NCI-H460 (cell line): Measurements from ENCODE around the gene EBI3. TPM values are rescaled to one million over a fixed set of nuclear protein-coding genes. Genes with fewer than 3 reads are reported as not detected.
"Not testable (repeated sequence)": the region's sequence is repeated elsewhere in the genome, so short reads cannot be mapped to it uniquely, and the experiment has no call there.

Experiments
- DNase-seq: peaks from one replicate; pipeline ENCODE4 v3.0.0-alpha.2; 2016; ENCODE audit warnings: low read depth; ENCODE audit errors: extremely low read depth
- polyA plus RNA-seq: library from polyadenylated mRNA; depleted of rRNA; stranded (reverse); fragments of >200 nt; gene quantifications from 2 replicates; pipeline ENCODE4 v1.2.3, GENCODE V29; 2014; cell fraction: nucleus; rRNA removed
- total RNA-seq: library from RNA; depleted of rRNA; stranded (reverse); fragments of >200 nt; shearing (Covaris generic); gene quantifications from 2 replicates; pipeline ENCODE4 v1.2.3, GENCODE V29; 2014; rRNA removed

EBI3 gene
- total RNA-seq: 0.30 TPM in 1 of 2 replicates, not detected in the other
- not detected in 2 replicates for polyA plus RNA-seq

DNA sequence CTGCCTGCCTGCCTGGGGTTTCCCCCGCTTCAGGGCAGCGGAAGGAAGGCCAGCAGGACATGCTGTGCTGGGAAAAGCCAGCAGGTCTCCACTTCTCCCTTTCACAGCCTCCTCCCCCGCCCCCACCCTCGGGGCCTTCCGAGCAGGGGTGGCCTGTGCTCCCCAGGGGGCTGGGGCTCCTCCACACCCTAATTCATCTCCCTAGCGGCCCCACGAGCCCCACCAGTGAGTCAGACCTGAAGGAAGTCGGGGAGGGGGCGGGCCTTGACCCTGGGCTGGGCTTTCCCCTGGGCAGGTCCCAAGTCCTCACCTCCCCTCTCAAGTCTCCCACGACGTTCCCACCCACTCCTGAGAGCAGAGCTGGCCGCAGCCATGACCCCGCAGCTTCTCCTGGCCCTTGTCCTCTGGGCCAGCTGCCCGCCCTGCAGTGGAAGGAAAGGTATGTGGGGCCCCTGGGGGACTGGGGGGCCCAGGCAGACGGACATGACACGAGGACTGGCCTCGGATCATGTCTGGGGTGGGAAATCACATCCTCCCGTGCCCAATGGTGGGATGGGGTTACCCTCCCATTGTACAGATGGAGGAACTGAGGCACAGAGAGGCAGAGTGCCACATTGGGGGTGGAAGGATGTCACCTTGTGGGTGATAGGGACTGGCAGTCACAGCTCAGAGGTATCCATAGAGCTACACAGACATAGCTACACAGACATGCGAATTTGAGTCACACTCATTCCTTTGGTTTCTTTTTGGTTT is at the start of gene EBI3:
Gene EBI3, plus strand, starts transcription at position 345 of the 753 bp plus-strand sequence. Its CDS starts 28 bp downstream, at position 373.
- DNase-seq: no peak

DNA sequence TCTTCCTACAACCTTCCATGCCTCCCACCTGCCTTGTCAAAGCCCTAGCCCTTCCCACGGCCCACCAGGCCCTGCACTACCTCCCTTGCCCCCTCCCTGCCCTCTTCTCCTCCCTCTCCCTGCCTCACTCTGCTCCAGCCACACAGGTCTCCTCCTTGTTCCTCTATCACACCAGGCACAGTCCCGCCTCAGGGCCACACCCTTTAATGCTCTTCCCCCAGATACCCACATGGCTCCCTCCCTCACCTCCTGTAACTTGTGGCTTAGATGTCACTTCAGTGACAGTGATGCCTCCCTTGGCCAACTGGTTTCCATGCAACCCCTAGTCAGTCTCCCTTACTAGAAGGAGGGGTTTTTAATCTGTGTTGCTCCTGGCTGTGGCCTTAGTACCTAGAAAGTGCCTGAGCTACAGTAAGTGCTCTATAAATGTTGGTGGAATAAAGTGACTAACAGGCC is 48.2 kb upstream of the EBI3 start:
- DNase-seq: no peak

DNA sequence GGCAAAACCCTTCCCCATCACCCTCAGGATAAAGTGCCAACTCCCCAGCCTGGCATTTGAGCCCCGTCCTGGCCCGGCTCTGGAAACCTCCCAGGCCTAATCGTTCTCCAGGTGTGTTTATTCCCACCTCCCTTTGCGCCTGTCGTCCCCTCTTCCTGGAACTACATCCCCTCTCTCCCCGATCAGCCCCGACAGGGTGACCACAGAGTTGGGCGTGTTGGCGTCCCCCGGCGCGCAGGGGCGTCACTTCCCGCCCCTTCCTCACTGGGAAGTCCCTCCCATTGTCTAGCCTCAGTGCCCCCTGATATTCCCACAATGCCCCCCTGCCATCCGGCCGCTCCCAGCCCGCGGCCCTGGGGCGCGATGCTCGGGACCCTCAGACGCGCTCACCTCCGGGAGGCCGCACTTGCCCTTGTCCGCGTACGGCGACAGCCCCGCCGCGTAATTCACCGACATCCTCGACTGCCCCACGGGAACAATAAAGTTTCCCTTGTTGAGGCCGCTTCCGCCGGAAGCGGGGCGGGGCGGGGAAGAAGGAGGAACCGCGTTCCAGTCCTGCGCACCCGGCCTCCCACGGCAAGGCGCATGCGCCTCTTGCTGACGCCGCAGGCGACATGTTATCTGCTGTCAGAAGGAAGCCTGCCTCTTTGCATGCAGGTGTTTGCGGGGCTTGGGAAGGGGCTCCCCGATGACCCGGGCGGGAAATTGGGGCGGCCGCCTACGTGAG is 47.1 kb upstream of the EBI3 start, which contains the start of the genes ANKRD24 and SIRT6:
Gene ANKRD24, plus strand, starts transcription at position 606 of the 727 bp plus-strand sequence. CDS start 3,737 bp downstream, outside the sequence.
Gene SIRT6, minus strand, starts transcription at position 480 of the 727 bp plus-strand sequence. Its CDS starts 24 bp downstream, at position 456.
- DNase-seq: peak; percentile 86

DNA sequence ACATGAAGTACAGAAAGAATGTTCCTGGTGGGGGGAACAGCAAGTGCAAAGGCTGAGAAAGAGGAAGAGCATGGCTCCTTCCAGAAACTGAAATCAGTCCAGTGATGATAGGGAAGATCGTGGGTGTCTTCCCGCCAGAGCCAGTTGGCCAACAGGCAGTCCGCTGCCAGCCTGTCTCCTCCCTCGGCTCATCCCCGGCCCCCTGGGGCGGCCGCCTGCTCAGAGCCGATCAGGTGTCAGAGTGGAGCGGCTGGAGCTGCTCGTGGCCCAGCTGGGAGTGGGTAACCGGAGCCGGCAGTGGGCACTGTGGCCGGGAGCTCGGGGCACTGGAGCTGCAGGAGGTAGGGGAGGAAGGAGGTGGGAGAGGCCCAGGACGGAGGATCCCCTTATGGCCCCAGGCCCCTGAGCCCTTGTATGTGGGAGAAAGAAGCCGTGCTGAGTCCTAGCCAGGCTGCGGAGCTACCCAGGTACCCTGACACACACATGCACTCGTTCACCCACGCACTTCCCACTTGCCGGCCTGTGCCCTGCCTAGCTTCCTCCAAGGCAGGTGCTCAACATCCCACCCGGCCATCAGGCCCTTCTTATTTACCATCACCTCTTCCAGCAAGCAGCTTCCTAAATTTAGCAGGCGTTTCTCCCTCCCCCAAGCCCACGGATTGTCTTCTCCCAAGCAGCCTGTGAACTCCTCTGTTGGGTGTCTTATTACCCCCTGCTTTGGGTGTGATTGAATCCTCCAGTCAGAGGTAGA is 45.2 kb upstream of the EBI3 start:
- no peak for DNase-seq

DNA sequence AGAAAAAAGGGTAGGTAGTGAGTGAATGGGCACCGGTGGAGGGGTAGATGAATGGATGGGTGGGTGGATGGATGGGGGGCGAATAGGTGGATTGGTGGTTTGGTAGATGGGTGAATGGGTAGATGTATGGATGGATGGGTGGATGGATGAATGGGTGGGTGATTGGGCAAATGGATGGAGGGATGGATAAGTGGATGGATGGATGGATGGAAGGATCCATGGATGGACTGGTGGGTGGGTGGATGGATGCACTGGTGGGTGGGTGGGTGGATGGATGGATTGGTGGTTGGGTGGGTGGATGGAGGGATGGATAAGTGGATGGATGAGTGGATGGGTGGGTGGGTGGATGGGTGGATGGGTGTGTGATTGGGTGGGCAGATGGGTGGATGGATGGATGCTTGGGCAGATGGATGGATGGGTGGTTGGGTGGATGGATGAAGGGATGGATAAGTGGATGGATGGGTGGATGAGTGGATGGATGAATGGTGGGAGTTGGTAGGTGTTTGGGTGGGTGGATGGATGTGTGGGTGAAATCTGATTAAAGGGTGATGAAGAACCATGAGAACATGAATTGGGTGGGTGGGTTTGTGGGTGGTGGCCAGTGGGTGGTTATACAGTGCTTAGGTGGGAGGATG is 44.5 kb upstream of the EBI3 start:
- no peak for DNase-seq

DNA sequence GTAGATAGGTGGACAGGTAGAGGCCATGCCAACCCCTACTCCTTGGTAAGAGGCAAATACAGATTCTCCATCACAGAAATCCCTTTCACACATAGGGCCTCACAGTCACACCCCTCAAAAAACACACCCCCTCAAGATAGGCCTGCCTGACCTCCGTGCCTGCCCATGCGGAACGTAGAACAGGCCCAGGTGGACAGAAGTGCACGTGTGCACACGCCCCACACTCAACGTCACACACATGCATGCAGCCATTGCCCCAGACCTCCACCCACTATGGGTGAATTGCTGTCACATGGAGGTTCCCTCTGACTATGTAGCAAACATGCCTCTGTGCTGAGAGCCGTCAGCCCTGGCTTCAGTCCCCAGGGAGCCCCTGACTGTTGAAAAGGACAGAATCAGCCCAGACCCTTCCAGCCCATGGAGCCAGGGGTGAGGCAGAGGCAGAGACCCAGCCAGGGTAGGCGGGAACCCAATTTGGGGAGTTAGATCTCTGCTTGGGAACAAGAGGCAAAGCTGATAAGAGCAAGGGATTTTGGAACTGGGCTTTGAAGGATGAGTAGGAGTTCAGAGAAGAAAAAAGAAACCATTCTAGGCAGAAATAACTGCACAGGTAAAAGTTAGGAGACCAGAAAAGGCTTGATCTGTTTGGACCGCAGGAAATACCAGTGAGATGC is 43.8 kb upstream of the EBI3 start:
- DNase-seq: no peak

DNA sequence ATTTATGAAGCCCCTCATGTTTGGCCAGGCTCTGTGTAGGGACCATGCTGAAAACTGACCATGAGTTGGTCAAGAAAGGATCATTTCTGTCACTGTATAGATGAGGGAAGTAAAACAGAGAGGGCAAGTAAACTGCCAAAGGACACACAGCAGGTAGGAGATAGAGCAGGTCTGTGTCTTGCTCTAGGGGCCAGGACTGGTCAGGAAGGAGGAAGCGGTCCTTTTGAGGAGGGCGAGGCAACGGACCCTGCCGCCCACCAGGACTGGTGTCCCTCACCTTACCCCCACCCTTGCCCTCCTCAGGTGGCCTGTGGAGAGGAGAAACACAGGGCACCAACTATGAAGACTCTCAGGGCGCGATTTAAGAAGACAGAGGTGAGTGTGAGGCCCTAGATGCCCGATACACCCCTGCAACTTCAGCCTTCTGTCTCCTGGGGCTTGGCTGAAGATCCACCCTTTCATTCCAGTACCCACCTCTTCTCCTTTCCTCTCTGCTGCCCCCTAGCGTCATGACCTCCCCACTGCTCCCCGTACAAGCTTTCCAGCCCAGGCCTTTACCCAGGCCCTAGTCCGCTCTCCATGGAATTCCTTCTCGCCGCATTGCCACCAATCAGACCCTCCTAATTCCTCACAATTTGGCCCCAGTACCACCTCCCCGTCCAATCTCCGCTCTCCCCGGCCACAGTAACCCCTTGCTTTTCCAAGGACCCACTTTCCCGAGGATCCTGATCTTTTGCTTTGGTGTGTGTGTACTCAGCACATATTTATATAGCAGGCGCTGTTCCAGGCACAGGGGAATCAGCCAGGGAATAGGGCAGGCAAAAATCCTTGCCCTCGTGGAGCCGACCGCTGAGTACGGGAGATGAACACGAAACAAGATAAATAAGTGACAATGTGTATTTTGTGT is 43.0 kb upstream of the EBI3 start:
- DNase-seq: peak; percentile 69

DNA sequence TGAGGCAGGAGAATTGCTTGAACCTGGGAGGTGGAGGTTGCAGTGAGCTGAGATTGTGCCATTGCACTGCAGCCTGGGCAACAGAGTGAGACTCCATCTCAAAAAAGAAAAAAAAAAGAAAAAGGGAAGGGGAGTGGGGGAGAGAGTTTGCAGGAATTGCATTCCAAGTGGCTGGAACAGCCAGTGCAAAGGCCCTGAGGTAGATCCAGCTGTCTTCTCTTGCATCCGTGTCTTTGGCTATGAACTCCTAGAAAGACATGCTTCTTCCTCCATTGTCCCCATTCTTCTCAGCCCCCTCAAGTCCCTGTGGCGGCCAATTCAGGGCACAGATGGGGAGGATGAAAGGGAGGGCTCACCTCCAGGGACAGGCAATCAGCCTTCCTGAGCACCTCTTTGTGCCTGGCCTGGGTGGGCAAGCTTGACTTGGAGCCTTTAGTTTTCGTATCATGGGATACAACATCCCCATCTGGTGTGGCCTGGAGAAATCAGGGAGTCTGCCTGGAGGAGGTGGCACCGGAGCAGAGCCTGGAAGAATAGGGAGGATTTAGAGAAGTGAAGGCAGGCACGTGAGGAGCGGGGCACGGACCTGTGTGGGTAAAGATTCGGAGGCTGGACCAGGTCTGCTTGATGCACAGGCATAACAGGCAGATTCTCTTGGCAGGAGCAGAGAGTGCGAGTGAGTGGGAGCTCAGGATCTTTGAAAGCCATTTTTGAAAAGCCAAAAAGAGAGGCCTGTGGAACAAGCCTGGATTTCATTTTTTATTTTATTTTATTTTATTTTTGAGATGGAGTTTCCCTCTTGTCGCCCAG is 41.8 kb upstream of the EBI3 start:
- no peak for DNase-seq

DNA sequence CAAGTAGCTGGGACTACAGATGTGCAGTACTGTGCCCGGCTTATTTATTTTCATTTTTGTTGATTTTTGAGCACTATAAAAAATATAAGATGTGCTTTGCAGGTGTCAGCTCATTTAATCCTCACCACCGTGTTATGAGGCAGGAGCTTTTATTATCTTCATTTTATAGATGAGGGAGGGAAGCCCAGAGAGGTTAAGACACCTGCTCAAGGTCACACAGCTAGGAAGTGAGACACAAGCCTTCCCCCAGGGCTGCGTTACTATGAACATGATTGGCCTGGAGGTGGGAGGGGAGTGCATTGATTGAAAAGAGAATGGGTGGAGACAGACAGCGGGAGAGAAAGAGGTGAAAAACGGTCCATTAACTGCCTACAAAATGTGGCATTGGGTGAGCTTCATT is 39.7 kb upstream of the EBI3 start:
- DNase-seq: no peak

DNA sequence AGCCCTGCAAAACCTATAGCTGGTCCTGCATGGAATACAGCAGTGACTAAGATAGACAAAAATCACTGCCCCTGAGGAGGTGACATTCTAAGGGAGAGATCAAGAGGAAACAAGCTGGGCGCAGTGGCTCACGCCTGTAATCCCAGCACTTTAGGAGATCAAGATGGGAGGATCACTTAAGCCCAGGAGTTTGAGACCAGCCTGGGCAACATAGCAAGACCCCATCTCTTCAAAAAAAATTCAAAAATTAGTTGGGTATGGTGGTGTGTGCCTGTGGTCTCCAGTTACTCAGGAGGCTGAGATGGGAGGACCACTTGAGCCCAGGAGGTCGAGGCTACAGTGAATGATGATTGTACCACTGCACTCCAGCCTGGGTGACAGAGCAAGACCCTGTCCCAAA is 36.8 kb upstream of the EBI3 start:
- not testable (repeated sequence) for DNase-seq

DNA sequence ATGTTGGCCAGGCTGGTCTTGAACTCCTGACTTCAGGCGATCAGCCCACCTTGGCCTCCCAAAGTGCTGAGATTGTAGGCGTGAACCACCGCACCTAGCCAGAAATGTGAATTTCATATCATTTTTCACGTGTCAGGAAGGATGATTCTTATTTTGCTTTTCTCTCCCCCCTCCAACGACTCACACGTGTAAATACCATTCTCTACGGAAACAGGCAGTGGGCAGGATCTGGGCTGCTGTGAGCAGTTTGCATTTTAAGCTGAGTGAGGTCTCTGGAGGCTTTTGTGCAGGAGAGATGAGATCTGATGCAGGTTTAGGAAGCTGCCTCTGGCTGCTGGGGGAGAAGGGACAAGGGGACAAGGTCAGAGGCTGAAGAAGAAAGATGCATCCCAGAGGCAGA is 35.0 kb upstream of the EBI3 start:
- no peak for DNase-seq

DNA sequence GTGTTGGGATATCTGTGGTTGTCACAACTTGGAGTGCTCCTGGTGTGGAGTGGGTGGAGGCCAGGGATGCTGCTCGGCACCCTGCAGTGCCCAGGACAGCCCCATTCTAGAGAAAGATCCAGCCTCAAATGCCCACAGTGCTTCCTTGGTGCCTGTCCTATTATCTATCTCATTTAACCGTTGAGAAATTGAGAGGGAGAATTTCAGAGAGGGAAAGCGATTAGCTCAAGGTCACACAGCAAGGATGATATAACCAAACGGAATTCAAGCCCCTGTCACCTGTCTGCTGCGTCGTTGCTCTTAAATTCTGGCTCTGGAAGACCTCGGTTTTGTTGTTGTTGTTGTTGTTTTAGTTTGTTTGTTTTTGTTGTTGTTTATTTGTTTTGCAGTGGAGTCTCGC is 33.3 kb upstream of the EBI3 start:
- no peak for DNase-seq

DNA sequence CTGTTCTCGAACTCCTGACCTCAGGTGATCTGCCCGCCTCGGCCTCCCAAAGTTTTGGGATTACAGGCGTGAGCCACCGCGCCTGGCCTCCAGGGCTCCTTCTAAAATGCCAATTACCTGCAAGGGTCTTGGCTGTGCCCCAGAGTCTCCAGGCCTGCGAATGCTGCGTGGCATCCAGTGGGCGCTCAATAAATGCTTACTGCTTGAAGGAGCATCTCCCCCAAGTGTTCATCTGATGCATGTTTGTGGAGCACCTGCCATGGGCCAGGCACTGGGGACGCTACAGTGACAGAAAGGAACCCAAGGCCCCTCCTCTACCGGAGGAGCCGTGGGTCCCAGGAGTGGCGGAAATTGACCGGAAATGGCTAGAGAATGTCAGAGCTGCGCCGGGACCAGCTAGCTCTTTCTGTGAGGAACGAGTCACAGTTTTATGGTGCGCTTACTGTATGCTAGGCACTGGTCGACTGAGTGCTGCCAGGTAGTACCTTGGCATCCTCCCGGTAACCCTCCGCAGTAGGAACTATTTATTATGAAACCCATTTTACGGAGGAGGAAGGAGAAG is 32.7 kb upstream of the EBI3 start:
- no peak for DNase-seq

DNA sequence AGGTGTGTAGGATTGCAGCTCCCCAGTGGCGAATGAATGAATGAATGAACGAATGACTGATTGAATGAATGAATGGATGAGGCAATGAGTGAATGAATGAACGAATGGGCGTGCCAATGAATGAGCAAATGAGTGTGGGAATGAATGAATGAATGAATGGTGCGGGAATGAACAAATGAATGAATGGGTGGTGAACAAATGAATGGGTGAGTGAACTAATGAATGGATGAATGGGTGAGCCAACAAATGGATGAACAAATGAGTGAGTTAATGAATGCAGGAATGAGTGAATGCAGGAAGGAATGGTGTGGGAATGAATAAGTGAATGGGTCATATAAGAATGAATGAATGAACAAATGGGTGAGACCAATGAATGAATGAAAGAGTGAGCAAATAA is 32.1 kb upstream of the EBI3 start:
- no peak for DNase-seq

DNA sequence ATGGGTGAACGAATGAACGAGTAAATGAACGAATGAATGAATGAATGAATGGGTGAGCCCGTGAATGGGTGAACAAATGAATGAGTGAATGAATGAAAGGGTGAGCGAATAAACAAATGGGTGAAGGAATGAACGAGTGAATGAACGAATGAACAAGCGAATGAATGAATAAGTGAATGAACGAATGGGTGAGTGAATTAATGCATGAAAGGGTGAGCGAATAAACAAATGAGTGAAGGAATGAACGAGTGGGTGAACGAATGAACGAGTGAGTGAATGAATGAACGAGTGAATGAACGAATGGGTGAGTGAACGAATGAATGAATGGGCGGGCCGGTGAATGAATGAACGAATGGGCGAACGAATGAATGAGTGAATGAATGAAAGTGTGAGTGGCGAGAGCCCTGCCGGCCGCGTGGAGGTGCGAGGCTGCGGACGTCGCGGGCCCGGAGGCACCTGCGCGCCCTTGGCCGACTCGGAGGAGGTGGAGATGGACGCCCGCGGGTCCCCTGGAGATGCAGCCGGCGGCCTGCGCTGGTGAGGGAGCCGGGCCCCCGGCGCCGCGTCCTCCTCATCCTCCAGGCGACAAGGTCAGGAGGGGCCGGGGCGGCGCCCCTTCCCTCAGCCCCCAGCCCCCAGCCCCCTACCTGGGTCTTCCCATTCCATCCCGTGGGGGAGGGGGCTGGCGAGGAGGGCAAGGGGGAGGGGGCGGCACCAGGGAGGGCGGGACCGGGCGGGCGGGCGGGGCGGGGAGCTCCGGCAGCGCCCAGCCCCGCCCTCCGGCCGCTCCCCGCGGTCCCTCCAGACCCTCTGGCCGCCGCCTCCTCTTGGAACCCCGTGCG is 31.5 kb upstream of the EBI3 start:
- no peak for DNase-seq

DNA sequence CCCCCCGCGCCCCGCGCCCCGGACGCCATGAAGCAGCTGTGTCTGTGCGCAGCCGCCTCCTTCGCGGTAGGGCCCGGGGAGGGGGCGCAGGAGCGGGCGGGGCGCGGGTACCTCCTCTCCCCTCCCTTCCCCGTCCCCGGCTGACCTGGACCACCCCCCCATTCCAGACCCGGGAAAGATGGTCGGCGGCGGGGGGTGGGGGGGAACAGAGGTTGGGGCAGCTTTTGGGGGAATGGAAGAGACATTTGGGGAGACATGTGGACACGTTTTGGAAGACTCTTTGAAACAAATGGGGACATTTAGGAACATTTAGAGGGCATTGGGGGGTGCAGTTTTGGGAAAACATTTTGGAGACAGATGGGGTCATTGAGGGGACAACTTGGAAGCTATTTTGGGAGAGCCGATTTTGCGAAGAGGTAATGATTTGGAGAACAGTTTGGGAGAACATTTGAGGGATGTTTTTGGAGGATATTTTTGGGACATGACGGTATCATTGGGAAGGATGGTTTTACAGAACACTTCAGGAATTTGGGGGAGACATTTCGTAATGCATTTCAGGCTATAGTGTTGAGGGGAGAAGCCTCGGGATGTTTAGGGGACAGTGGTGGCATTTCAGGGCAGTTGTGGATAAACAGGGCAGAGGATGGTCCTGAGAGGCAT is 30.7 kb upstream of the EBI3 start:
- no peak for DNase-seq
